Measurements from ENCODE around the gene TMIE. TPM values are rescaled to one million over a fixed set of nuclear protein-coding genes. Genes with fewer than 3 reads are reported as not detected.
A peak's percentile ranks its signal among the peaks of the same experiment; 100 is the strongest.

TMIE gene
- polyA plus RNA-seq, 3 donors, result not detected

DNA sequence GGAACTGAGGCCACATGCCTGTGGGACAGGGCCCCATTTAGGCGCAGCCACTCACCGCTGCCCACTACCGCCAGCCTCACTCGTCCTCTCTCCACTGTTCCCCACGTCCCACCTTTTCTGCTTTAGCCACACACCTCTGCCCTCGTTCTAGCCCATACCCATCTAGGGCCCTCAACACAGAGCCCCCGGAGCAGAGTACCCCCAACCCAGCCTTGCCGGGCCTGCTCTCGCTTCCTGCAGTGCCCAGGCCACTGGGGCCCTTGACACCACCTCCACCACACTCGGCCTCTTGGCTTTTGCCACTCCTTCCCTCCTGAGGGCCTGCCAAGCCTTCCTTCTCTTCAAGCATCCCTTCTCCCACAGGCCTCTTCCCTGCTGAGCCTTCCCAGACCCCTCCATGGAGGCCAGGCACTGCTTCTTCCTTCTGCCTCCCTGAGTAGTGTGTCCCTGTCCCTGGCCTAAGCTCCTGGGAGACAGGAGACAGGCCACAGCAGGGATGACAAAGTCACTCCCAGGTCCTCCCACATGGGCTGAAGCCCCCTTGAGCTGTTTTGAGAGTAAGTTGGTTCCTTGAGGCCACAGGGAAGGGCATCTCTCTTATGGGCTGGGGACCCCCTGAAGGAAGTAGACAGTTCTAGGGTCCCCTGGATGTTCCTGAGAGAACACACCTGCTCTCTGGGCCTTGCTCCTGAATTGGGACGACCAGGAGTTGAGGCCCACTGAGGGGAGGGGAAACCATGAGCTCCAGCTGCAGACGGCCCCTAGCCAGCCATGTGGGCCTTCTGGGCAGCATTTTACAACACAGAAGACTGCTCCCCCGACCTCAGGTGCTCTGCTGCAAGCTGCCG is 12.1 kb downstream of the TMIE start:
- Mint-ChIP-seq H3K9me3 (no peaks in the 10 kb centered on the region), H3K27ac (peak overlapping the region in 1 of 7 donors; percentile 70), H3K4me1 (peaks cover 2% of the 10 kb centered on the region), H3K4me3 (no peak overlapping the region), H3K36me3 (no peaks in the 10 kb centered on the region), H3K27me3 (ENCODE audit: low read depth in 3 of 3) (peaks cover 4 to 8% (median 7%) of the 10 kb centered on the region in 3 donors)
- Histone ChIP-seq H3K4me1 (ENCODE audit: control insufficient read depth in 1 of 2, insufficient read depth in 2 of 2, low read length in 2 of 2) (no peaks in the 10 kb centered on the region), H3K36me3 (replicated peaks in 1 of 2; ENCODE audit: control insufficient read depth in 1 of 2, insufficient read depth in 2 of 2, low read length in 2 of 2) (no peaks in the 10 kb centered on the region), H3K79me2 (ENCODE audit: insufficient read depth, low read length) (no peaks in the 10 kb centered on the region), H3K4me3 (replicated peaks in 1 of 3; ENCODE audit: low read depth in 2 of 3, low read length in 3 of 3) (no peak overlapping the region), H3K27ac (ENCODE audit: low read depth in 1 of 2, low read length in 2 of 2) (no peak overlapping the region), H3K9me3 (replicated peaks in 1 of 2; ENCODE audit: control insufficient read depth in 1 of 2, insufficient read depth in 1 of 2, low read length in 2 of 2) (no peaks in the 10 kb centered on the region), H3K27me3 (ENCODE audit: control insufficient read depth in 2 of 2, insufficient read depth in 2 of 2, low read length in 2 of 2) (no peaks in the 10 kb centered on the region), H4K20me1 (ENCODE audit: insufficient read depth, low read length) (no peaks in the 10 kb centered on the region), H3K9ac (ENCODE audit: insufficient read depth, low read length, poor library complexity, severe bottlenecking) (no peak overlapping the region), H2AFZ (ENCODE audit: insufficient read depth, low read depth, low read length, poor library complexity, severe bottlenecking) (no peak overlapping the region), H3K4me2 (replicated peaks; ENCODE audit: extremely low read depth, low read length, poor library complexity, severe bottlenecking) (no peak overlapping the region)
- intact Hi-C loops (cut with micrococcal nuclease), result no loop called here
- TF ChIP-seq, protein P1, sequence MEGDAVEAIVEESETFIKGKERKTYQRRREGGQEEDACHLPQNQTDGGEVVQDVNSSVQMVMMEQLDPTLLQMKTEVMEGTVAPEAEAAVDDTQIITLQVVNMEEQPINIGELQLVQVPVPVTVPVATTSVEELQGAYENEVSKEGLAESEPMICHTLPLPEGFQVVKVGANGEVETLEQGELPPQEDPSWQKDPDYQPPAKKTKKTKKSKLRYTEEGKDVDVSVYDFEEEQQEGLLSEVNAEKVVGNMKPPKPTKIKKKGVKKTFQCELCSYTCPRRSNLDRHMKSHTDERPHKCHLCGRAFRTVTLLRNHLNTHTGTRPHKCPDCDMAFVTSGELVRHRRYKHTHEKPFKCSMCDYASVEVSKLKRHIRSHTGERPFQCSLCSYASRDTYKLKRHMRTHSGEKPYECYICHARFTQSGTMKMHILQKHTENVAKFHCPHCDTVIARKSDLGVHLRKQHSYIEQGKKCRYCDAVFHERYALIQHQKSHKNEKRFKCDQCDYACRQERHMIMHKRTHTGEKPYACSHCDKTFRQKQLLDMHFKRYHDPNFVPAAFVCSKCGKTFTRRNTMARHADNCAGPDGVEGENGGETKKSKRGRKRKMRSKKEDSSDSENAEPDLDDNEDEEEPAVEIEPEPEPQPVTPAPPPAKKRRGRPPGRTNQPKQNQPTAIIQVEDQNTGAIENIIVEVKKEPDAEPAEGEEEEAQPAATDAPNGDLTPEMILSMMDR (IDR thresholded peaks at IDR 0.05), result no peak
- 91% methylated on average over 10 of the region's 14 CpGs for WGBS (ENCODE audit: insufficient coverage)
- no peak for DNase-seq

DNA sequence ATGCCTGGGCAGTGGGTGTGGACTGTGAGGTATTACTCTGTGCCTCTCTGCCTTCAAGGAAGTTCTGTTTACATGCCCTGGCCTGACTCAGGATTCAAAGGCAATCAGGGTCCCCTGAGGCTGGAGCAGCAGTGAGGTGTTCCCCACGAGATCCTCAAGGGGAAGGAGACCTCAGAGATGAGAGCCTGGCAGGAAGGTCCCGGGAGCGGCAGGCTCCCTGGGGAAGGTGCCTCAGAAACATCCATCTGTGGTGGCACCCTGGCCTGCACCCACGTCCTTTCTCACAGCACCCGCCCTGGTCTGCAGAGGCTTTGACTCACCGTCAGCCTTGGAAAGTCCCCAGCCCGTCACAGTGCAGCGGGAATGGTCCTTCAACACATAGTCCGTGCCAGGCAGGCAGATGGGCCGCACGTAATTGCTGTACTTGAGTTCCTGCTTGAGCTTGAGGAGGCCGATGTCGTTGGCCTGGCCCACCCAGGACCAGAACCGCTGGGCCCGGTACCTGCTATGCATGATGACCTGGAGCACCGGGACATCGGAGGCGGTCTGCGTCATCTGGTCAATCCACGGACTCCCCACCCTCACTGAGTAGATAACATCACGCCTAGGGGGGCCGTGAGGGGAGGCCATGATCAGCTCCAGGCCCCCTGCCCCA is 12.8 kb downstream of the TMIE start:
- H4K20me1 ChIP-seq (ENCODE audit: insufficient read depth, low read length), result no peaks in the 10 kb centered on the region
- Mint-ChIP-seq H3K9me3 (no peaks in the 10 kb centered on the region), H3K27me3 (ENCODE audit: low read depth in 3 of 3) (peaks cover 5 to 9% (median 9%) of the 10 kb centered on the region in 3 donors), H3K4me3 (no peak overlapping the region), H3K4me1 (peaks cover 2% of the 10 kb centered on the region), H3K36me3 (no peaks in the 10 kb centered on the region), H3K27ac (peak overlapping the region in 1 of 7 donors; percentile 50)
- intact Hi-C loops (cut with micrococcal nuclease), result no loop called here
- no peak overlapping the region for H2AFZ ChIP-seq (ENCODE audit: insufficient read depth, low read depth, low read length, poor library complexity, severe bottlenecking)
- no peak for DNase-seq
- no peaks in the 10 kb centered on the region for H3K4me1 ChIP-seq (ENCODE audit: control insufficient read depth in 1 of 2, insufficient read depth in 2 of 2, low read length in 2 of 2)
- H3K79me2 ChIP-seq (ENCODE audit: insufficient read depth, low read length), result no peaks in the 10 kb centered on the region
- H3K27me3 ChIP-seq (ENCODE audit: control insufficient read depth in 2 of 2, insufficient read depth in 2 of 2, low read length in 2 of 2), result no peaks in the 10 kb centered on the region
- no peak overlapping the region for H3K4me3 ChIP-seq (replicated peaks in 1 of 3; ENCODE audit: low read depth in 2 of 3, low read length in 3 of 3)
- no peak overlapping the region for H3K27ac ChIP-seq (ENCODE audit: low read depth in 1 of 2, low read length in 2 of 2)
- no peaks in the 10 kb centered on the region for H3K36me3 ChIP-seq (replicated peaks in 1 of 2; ENCODE audit: control insufficient read depth in 1 of 2, insufficient read depth in 2 of 2, low read length in 2 of 2)
- TF ChIP-seq, protein P1 (IDR thresholded peaks at IDR 0.05), result no peak
- no peaks in the 10 kb centered on the region for H3K9me3 ChIP-seq (replicated peaks in 1 of 2; ENCODE audit: control insufficient read depth in 1 of 2, insufficient read depth in 1 of 2, low read length in 2 of 2)
- no peak overlapping the region for H3K4me2 ChIP-seq (replicated peaks; ENCODE audit: extremely low read depth, low read length, poor library complexity, severe bottlenecking)
- 92% methylated on average over 19 of the region's 22 CpGs for WGBS (ENCODE audit: insufficient coverage)
- H3K9ac ChIP-seq (ENCODE audit: insufficient read depth, low read length, poor library complexity, severe bottlenecking), result no peak overlapping the region
